Measurements from ENCODE around the gene PTPN13. TPM values are rescaled to one million over a fixed set of nuclear protein-coding genes. Genes with fewer than 3 reads are reported as not detected.

Gene PTPN13
- total RNA-seq, 4 donors from 2014 or later, result 7.9 to 13.7 (median 9.4) TPM

DNA sequence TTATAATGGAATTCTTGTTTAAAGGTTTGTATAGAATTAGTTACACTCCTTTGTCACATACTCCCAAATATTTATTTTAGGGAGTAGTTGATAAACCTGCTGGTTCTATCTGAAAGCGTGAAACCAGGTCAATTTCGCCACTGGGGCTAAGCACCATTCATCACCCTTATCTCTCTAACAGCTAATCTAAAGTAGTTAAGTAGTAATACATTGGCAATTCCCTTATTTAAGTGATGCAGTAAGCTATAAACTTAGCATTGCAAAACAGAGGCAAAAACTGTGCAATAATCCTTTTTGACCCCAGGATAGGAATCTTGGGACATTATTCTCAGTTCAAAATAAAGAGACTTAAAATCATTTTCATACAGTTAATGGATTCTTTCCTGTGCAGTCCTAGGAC is 33.7 kb upstream of the PTPN13 start:
- Histone ChIP-seq H3K4me1 (no peaks in the 10 kb centered on the region), H3K27ac (replicated peaks in 1 of 4) (no peak overlapping the region), H3K27me3 (no peaks in the 10 kb centered on the region), H3K4me3 (no peak overlapping the region), H3K9me3 (no peaks in the 10 kb centered on the region), H3K36me3 (no peaks in the 10 kb centered on the region)
- intact Hi-C loops (cut with DNase I), result no loop called here
- TF ChIP-seq EP300 (IDR thresholded peaks at IDR 0.05), result no peak
- no peak for TF ChIP-seq POLR2AphosphoS5 (IDR thresholded peaks at IDR 0.05)
- TF ChIP-seq, protein P1, sequence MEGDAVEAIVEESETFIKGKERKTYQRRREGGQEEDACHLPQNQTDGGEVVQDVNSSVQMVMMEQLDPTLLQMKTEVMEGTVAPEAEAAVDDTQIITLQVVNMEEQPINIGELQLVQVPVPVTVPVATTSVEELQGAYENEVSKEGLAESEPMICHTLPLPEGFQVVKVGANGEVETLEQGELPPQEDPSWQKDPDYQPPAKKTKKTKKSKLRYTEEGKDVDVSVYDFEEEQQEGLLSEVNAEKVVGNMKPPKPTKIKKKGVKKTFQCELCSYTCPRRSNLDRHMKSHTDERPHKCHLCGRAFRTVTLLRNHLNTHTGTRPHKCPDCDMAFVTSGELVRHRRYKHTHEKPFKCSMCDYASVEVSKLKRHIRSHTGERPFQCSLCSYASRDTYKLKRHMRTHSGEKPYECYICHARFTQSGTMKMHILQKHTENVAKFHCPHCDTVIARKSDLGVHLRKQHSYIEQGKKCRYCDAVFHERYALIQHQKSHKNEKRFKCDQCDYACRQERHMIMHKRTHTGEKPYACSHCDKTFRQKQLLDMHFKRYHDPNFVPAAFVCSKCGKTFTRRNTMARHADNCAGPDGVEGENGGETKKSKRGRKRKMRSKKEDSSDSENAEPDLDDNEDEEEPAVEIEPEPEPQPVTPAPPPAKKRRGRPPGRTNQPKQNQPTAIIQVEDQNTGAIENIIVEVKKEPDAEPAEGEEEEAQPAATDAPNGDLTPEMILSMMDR (IDR thresholded peaks at IDR 0.05), result no peak
- WGBS, result 81% methylated on average over 2 of the region's 2 CpGs
- no peak for DNase-seq (ENCODE audit: extremely low spot score)

DNA sequence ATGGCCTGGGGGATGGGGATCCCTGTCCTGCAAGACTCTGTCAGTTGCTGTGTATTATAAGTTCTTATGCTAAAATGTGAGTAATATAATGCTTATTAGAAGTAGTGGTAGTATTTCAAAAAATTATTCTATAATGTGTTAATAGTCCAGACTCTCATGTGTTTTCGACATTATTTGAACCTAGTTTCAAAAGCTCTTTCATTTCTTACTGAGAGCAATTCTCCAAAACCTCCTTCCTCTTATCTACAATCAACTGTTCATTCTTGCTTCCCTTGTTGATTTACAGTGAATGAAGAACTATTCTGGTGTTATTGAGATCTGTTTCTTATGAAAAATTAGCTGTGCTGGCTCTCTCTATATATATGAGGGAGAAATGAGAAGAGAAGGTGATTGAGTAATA is 32.9 kb upstream of the PTPN13 start:
- Histone ChIP-seq H3K36me3 (no peaks in the 10 kb centered on the region), H3K4me3 (no peak overlapping the region), H3K9me3 (no peaks in the 10 kb centered on the region), H3K27me3 (no peaks in the 10 kb centered on the region), H3K4me1 (no peaks in the 10 kb centered on the region), H3K27ac (replicated peaks in 1 of 4) (no peak overlapping the region)
- DNase-seq (ENCODE audit: extremely low spot score), result no peak
- intact Hi-C loops (cut with DNase I), result no loop called here
- TF ChIP-seq EP300 (IDR thresholded peaks at IDR 0.05) (no peak), POLR2AphosphoS5 (IDR thresholded peaks at IDR 0.05) (no peak), POLR2A (IDR thresholded peaks at IDR 0.05; ENCODE audit: low read depth) (no peak)
- TF ChIP-seq, protein P1 (IDR thresholded peaks at IDR 0.05), result no peak
- WGBS, result 86% methylated on average over 1 of the region's 1 CpG

DNA sequence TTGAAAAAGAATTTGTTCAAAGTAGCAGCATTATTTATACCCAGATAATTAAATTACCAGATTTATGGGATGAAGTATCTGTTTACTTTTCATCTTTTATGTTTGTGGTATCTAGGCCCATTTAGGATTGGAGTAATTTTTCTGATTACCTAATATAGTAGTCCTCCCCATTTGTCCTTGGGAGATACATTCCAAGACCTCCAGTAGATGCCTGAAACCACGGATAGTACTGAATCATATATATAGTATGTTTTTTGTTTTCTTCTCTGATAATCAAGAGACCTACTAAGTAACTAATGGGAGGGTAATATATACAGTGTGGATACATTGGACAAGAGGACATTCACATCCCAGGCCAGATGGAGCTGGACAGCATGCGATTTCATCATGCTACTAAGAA is 30.7 kb upstream of the PTPN13 start:
- 98% methylated on average over 2 of the region's 2 CpGs for WGBS
- Histone ChIP-seq H3K4me3 (no peak overlapping the region), H3K4me1 (no peaks in the 10 kb centered on the region), H3K27me3 (no peaks in the 10 kb centered on the region), H3K9me3 (no peaks in the 10 kb centered on the region), H3K27ac (replicated peaks in 1 of 4) (no peak overlapping the region), H3K36me3 (no peaks in the 10 kb centered on the region)
- intact Hi-C loops (cut with DNase I), result no loop called here
- DNase-seq (ENCODE audit: extremely low spot score), result no peak
- TF ChIP-seq, protein P1 (IDR thresholded peaks at IDR 0.05), result no peak
- TF ChIP-seq EP300 (IDR thresholded peaks at IDR 0.05) (no peak), POLR2A (IDR thresholded peaks at IDR 0.05; ENCODE audit: low read depth) (no peak), POLR2AphosphoS5 (IDR thresholded peaks at IDR 0.05) (no peak)

DNA sequence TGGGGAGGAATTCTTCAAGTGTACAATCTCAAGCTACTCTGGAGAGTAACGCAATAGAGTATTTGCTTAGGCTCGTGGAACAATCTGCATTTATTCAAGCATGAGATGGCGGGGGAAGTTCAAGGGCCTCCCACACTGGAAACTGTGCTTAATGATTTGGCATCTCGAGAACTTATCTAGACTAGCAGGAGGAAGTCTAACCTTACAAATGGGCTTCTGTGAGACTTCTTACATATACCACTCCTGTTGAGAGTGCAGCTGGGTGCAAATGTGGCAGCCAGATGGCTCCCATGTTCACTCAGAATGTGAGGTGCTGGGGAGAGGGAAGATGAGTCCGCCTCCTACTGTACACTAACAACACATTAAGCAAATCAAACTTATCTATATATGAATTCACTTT is 29.3 kb upstream of the PTPN13 start:
- TF ChIP-seq POLR2AphosphoS5 (IDR thresholded peaks at IDR 0.05) (no peak), EP300 (IDR thresholded peaks at IDR 0.05) (no peak), POLR2A (IDR thresholded peaks at IDR 0.05; ENCODE audit: low read depth) (no peak)
- TF ChIP-seq, protein P1 (IDR thresholded peaks at IDR 0.05), result no peak
- H3K36me3 ChIP-seq, result no peaks in the 10 kb centered on the region
- H3K27me3 ChIP-seq, result no peaks in the 10 kb centered on the region
- DNase-seq (ENCODE audit: extremely low spot score), result no peak
- intact Hi-C loops (cut with DNase I), result no loop called here
- H3K27ac ChIP-seq (replicated peaks in 1 of 4), result no peak overlapping the region
- H3K4me1 ChIP-seq, result no peaks in the 10 kb centered on the region
- H3K4me3 ChIP-seq, result no peak overlapping the region
- no peaks in the 10 kb centered on the region for H3K9me3 ChIP-seq
- WGBS, result 93% methylated on average over 4 of the region's 5 CpGs

DNA sequence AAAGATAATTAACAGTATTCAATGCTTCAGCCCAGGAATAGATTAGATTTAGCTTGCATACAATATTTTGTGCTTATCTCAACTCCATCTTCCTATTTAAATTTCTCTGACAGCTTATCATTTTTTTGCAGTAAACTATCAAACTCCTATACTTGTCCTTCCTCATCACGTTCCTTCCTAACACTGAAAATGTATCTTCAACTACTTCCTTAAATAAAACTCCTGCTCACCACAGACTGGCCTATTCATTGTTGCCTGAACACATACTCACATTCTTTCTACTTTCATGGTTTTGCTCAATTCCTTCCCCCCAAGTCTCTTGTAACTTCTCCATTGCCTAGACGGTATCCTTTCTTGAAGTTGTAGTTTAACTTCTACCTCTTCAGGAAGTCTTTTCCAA is 28.5 kb upstream of the PTPN13 start:
- intact Hi-C loops (cut with DNase I), result no loop called here
- Histone ChIP-seq H3K36me3 (no peaks in the 10 kb centered on the region), H3K27ac (replicated peaks in 1 of 4) (no peak overlapping the region), H3K4me3 (no peak overlapping the region), H3K27me3 (no peaks in the 10 kb centered on the region), H3K4me1 (no peaks in the 10 kb centered on the region), H3K9me3 (no peaks in the 10 kb centered on the region)
- no peak for DNase-seq (ENCODE audit: extremely low spot score)
- 66% methylated on average over 2 of the region's 2 CpGs for WGBS
- TF ChIP-seq POLR2A (IDR thresholded peaks at IDR 0.05; ENCODE audit: low read depth) (no peak), EP300 (IDR thresholded peaks at IDR 0.05) (no peak), POLR2AphosphoS5 (IDR thresholded peaks at IDR 0.05) (no peak)
- TF ChIP-seq, protein P1 (IDR thresholded peaks at IDR 0.05), result no peak

Data from esophagus muscularis mucosa (tissue), 4 donors.